Muscle of back (tissue), 11 donors: ENCODE data around the gene JARID2. TPM values are rescaled to one million over a fixed set of nuclear protein-coding genes. Genes with fewer than 3 reads are reported as not detected.

Experiments
- DNase-seq, 3 donors: peaks; one replicate each; pipeline versions ENCODE4 v3.0.0 to v3.0.0-alpha.2; 2013
- polyA plus RNA-seq, 10 donors: library from polyadenylated mRNA; unstranded; fragments of 120-200 nt; gene quantifications; one replicate each; pipeline ENCODE4 v1.2.1, GENCODE V29; 2013; ENCODE audit not compliant: insufficient read length in 10 of 10

JARID2 gene
- polyA plus RNA-seq, 10 donors: 11.6 to 15.4 (median 14.2) TPM

DNA sequence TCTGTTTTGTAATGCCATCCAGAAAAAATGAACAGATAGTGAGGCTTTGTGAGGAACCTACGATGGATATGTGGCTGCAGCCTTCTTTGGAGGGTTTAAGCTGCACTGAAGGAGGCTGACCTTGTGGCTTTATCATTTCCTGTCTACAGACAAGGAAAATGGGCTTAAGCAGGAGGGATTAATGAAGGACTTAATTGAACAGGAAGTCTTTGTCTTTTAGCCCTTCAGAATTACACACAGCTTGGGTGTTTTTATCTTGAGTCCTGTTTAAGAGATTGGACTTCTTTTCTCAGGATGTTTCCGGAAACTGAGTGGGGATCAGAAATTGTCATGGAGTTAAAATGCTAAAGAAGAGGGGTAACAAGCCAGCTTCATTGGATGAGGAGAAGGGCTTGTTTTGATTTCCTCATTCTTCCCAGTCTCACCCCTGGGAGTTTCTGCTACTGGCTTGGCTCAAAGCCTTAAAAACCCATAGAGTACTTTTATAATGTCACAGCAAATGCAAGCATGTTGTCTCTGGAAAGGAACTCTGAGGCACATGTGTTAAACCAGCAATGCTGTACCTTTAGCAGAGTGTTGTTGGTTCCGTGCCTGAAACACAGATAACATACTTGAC lies 193.6 kb downstream of the JARID2 start:
- peak in 1 of 3 donors; percentile 27 for DNase-seq

DNA sequence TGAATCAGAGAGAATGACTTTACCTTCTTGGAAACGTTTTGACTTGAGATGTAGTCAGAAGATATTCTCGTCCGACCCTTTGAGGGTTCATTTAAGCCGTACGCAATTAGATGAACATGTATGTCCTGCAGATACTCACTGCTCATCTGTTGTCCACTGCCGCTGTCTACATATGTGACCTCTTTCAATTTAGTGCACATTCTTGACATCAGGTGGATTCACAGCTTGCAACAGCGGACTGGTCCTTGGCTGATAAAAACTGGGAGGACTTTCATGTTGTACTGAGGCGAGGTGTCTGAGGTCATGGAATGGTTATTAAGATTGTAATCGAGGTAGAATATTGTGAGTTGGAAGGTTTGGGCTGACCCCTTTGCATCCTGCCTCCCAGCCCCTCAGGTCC lies 194.2 kb downstream of the JARID2 start:
- no peak for DNase-seq

DNA sequence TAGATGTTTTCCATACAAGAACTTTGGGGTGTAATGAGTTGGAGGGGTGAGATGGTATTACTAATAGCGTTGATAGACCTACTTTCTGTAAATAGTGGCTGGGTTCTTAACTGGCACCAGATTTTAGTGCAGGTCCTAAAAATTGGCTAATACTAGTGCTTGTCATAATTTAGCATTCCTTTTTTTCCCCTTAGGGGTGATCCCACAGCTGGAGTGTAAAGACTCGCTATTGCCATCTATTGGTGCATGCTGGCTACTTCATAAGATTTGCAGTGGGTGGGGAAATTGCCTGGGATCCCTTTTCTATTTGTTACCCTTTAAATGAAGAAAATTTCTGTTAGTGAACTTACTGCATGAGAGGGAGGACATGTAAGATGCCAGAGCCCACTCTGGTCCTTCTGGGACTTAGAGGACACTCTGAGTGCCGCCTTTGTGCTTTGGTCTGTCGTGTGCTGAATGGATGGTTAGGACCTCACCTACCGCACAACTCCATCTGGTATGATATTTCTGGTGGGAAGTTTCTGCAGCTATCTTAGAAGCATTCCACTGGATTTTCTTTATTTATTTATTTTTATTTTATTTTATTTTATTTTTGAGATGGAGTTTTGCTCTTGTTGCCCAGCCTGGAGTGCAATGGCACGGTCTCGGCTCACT lies 195.5 kb downstream of the JARID2 start:
- peak; percentile 62 to 86 (median 75) for DNase-seq

DNA sequence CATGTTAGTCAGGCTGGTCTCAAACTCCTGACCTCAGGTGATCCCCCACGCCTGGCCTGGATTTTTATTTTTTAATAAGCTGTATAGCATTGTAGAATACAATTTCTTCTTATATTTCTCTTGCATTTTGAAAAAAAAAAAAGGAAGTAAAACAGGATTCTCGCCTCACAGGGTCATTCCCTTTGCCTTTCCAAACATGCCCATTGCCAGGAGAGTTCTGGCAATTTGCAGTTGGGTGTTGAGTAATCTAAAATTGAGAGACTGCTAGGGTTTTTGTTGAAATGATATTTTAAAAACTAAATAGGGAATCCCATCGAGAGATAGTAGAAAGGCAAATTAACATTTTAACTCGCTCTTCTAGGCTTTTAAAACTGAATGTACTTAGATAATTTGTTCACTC lies 196.1 kb downstream of the JARID2 start:
- DNase-seq: no peak

DNA sequence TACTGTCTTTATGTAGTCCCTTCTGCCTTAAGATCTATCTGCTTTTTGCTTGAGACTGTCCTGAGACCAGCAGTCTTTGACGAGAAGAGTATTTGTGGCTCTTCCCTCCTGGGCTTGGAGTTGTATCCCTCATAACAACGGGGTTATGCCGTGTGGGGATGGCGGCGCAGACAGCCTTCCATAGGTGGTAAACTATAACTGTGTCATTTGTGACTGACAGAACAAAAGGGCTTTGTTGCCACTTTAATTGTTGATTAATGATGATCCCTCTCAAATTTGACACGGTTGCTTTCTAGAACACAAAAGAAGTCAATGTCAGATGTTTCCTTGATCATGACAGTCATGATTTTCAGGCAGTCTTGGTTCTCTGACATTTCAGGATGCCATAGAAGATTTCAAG lies 196.6 kb downstream of the JARID2 start:
- DNase-seq: no peak

DNA sequence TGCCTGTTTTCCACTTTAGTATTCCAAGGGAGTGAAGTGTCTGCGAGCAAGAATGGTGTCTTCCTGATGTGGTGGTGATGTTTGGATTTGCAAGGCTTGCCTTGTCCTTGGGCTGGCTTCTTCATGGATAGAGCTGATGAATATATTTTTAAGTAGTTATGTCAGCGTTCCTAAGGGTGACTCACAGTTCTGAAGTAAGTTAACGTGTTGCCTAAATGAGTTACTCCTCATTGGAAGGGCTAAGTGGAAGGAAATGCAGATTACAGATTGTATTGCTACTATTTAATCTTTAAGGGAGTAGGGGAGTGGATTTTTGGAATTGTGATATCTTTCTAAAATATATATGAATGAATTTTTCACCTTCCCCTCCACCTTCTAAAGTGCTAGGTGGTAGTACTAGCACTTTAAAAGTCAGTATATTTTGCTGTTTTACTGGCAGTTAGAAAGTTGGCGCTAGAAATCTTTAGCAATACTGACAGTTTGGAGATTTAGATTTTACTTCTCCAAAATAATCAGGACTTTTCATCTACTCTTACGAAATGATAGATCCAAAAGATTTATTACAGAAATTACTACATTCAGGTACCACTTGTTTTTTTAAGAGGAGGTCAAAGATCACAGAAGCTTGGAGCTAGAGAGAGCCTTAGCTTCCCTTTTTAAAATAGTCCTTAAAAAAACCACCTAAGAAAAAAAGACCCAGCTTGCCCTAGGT lies 197.4 kb downstream of the JARID2 start:
- peak in 1 of 3 donors; percentile 54 for DNase-seq

DNA sequence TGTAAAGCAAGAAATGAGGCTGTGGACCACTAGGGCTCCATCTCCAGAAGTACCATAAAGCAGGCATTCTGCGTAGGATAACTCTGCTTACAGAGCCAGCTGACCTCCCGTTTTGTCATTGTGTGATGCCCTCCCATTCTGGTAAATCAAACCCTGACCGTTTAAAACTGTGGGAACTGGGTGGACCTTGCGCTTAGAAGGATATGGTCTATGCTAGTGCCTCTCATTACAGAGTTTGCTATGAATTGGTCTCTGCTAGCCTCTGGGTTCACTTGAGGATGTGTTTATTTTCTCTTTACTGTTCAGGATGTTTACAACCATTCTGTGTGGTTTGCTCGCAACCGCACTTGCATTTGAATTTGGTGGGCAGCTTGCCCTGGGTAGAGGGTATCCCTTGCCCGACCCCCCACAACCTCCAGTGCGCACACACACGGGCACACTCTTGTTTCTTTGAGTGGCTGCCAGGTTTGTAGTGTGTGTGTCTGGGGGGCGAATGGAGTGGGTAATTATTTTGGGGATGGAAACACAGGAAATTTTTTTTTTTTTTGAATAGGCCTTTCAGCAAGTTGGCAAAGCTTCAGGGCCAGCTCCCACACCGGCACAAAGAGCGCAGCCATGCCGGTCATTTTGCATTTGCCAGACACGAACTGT lies 198.3 kb downstream of the JARID2 start:
- DNase-seq: peak in 1 of 3 donors; percentile 32

DNA sequence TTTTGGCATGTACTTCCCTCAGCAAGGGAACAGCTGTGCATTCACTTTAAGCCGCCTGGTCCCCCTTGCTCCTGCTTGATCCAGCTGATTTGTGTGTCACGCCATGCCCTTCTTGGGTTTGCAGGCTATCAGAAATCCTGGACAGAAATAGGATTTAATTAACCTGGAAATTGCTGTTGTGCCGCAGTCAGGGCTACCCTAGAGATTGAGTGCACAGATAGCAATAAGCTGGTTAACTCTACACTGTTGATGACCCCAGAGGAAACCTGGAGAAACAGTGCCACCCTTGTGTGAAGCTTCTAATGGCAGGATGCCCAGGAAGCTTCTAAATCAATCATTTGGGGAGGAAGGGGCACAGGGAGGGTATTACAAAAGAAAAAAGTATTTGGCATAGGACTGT lies 199.0 kb downstream of the JARID2 start:
- DNase-seq: peak in 1 of 3 donors; percentile 50

DNA sequence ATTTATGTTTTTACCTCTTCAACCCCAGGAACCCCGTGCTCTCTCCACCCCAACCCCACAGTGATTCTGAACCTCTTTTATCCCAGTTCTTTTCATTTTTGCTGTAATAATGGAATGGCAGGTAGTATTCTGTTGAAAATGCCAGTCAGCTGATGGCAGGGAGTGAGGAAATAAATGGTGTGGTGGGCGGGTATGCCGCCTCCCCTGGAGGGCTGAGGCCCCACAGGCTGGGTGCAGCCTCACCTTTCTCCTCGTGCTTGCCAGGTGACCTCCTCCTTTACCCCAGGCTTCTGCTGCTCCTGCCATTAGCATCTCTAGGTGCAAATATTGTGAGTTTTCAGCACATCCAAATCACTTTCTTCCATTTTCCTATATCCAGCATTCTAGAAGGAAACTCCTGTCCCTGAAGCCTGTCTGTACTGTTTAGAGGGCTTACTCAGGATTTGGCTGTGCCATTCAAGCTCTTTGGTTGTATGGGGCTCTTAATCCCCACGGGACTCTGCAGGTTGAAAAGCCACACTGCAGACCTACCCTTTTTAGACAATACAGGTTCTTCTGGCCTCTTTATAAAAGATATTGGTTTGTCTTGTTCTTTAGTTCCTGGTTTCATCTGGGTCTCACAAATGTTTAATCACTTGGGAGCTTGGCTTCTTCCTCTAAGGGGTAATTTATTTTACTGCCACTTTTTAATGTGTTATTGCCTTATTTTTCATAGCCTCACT lies 201.8 kb downstream of the JARID2 start:
- no peak for DNase-seq

DNA sequence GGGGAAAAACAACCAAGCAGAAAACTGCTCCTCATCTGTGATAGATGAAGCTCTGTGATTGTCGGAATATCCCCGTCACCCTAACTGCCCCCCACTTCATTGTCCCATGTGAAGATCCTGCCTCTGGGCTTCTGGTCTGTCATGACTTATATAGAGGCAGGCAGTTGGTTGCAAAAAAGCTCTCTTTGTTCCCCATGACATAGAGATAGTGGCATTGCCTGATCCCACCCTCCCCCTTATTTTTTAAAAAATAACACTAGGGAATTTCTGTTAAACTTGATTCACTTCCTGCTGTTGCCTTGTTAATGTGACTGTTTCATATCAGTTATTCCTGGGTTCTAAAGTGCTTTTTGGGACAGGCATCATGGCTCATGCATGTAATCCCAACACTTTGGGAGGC lies 203.1 kb downstream of the JARID2 start:
- DNase-seq: no peak

DNA sequence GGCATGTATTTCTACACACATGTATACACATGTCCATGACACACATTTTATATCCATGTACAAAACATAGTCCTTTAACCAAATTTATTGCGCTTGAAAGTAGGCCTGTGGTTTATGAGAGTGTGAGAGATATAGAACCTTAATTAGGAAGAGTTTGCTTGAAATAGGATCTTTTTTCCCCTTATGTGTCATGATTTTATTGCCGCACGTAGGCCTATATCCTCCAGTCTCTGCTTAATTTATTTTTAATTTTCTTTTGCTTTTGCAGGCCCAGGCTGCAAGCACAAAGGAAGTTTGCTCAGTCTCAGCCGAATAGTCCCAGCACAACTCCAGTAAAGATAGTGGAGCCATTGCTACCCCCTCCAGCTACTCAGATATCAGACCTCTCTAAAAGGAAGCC lies 205.9 kb downstream of the JARID2 start:
- no peak for DNase-seq

DNA sequence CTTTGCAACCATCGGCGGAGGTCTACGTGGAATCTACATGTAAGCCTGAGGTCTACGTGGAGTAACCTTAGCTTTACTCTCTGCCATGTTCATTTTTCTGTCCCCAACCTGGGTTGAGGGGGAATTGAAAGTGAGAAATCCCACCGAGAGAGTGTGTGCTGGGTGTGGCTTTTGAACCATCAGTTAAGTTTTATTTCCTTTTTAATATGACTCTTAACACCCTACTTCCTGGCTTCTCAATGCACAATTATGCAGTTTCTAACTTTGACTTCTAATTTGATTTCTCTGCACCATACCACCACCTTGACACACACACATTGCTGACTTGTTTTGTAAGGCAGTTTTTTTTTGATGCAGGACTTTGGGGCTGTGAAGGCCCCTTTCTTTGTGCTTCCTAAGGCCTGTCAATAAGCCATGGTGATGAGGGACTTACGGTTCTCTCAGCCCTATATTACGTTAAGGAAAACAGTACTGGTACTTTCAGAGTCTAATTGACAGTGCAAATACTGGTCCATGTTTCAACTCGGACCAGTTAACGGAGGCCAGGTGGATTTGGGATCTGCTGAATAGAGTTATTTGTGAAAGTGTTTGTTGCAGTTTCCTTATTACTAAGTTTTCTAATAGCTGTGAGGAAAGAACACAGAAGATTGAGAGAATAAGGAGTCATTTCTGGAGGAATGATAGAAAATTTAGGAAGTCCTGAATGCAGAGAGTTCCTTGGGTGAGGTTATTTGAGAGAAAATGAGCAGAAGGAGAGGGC lies 206.5 kb downstream of the JARID2 start:
- DNase-seq: no peak

DNA sequence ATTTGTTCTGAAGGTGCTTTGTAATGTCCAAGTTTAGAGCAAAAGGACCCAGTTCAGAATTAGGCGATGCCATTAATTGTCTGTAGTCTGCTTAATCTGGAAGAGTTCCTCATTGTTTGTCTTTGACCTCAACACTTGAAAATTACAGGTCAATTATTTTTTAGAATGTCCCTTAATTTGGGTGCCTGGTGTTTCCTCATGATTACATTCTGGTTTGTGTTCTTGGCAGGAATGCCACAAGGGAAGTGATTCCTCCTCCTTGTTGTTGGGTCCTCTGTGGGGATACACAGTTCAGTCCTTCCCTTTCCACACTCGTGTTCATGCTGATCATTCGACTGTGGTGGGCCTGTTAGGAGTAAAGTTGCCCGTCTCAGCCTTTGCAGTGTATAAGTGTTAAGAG lies 207.3 kb downstream of the JARID2 start:
- no peak for DNase-seq

DNA sequence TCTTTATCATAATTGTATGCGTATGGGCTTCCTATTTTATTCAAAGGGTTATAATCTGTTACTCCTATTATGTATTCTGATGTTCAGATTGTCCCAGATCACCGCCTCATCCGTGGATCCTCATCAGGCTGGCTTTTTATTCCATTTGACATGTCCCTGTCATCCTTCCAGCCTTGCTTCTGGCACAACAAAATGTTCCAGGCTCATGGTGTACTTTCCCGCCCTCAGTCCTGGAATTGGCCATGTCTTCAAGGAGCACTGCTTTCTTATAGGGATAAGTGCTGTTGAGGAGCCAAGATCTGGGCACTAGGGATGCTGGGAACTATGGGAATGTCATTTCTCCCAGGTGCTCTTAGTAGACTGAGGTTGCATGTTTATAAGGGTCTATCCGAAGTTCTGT lies 207.8 kb downstream of the JARID2 start:
- no peak for DNase-seq

DNA sequence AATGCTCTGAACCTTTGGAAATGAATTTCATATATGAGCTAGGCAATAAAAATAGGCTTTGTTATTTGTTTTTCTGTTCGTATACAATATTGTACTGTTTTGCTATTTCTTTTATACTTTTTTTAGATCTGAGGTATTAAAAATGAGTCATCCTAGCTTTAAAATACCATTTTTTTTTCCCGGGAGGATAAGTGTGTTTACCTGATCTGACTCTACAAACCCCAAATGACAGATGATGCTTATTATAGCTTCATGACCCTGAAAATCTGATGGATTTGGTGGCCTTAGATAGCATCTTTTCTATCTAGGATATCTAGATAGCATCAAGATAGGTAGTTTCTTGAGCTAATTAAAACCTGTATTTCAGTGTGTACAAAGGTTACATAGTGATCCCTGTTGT lies 210.6 kb downstream of the JARID2 start:
- no peak for DNase-seq

DNA sequence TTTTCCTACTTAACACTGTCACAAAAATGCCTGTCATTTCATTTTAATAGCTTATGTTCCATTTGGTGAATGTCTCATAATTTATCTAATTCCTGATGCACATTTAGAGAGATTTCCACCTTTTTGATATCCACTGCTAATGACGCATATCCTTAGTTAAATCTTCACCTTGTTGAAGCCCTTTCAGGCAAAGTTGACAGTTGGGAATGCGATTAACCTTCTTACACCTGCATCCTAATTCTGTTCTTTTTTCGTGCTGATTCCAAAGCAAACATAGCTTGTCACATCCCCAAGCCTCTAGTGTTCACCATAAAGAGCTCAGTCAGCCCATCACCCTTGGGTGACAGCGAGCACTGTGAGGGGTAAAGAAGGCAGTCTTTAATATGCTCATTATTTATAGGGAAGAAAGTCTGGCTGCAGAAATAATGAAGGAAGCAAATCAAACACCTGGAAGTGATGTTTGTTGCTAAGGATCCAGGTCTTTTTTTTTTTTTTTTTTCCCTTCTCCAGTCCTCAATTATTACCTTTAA lies 211.3 kb downstream of the JARID2 start:
- DNase-seq: no peak

DNA sequence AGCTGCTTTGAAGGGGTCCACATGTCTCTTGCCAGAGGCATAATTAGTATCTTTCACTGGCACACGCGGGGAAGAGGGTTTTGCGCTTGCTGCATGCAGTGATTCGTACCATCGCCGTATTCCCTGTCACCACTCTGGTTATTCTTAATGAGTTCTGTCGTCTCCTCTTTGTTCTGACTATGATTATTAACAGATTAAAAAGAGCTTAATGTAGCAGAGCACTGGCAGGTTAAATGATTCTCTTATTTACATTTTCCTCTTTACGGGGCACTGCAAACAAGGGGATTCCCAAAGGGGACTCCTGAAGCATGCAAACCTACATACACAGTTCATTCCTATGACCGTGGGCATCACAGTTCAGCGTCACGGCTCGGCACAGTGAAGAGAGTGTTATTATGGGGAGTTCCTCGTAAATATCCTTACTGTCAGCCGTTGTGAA lies 212.2 kb downstream of the JARID2 start:
- DNase-seq: no peak

DNA sequence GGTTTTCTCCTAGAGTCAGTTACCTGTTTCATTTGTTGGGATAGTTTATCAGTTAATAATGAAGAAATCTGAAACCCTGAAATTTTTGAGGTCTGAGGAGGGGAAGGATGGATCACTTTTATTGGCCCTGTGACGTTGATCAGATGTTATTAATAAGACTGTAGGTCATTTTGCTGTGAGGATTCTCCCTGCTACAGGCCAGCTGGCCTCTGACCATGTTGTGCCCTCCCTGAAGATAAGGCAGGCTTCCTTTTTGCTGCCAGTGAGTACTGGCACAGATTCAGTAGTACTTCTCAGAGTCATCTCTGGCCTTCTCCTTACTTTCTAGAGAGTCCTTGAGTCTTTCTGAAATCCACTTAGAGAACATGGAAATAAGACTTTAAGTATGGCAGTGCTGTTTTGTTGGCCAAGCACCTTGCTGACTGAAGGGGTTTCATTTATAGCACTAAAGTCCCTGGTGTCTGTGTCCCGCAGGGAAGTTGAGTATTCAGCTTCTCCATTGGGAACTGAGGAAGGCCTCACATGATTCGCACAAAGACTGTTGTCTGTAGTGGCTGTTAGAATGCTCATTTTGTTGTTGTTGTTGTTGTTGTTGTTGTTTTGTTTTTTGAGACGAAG lies 214.3 kb downstream of the JARID2 start:
- DNase-seq: no peak

DNA sequence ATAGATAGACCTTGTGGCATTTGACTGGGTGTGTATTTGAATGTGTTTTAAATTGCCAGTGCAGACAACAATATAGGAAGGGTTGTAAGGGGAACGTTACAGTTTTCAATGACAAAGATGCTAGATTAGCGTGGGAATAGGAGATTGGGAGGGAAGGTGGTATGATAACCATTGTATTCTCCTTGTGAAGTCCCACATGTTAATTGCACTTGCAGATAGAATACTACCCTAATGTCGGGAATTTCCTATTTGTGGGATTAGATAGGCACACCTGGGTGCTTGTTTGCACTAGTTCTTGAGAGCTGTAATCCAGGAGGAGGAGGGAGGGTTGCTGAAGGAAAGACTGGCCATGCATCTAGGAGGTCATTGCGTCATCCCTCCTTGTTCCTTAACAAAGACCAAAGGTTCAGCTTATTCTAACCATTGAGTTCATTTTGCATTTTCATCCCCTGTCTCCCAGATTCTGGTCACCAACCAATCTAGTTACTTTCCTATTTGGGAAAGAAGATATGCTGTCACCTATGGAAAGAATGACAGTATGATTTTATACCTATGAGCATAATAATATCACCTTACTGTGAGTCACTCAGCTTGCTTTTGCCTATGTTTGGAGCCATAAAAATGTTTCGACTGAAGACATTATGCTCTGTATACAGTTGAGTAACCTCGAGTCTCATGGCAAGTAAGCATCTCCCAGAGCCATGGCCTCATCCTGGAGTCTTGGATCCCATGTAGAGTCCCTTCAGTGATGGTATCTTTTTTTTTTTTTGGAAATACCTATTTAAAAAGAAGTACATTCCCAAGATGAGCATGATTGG lies 215.5 kb downstream of the JARID2 start:
- DNase-seq: no peak

DNA sequence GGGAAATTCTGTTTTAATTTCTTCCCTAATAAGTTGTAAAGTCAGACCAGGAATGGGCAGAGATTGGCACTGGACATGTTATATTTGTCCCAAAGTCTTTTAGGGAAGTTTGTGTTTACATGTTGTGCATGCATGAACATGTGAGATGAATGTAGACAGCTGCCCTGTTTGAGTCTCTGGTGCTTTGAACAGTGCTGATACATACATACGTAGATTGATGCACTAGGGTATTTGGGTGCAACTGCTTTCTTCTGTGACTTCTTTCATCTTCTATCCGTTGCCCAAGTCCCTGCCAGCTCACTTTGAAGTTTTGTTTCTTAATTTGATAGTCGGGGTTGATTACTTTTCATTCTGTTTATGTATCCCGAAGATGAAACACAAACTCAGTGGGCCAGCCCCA lies 216.4 kb downstream of the JARID2 start:
- no peak for DNase-seq
